ENCODE measurements around the gene RIOK2. TPM values are rescaled to one million over a fixed set of nuclear protein-coding genes. Genes with fewer than 3 reads are reported as not detected.

Gene RIOK2
- total and polyA plus RNA-seq, 10 of the 15 experiments (the other 5 are each of a cell fraction or from before 2014, with no cell fraction given) = 23.0 to 69.1 (median 33.3) TPM

DNA sequence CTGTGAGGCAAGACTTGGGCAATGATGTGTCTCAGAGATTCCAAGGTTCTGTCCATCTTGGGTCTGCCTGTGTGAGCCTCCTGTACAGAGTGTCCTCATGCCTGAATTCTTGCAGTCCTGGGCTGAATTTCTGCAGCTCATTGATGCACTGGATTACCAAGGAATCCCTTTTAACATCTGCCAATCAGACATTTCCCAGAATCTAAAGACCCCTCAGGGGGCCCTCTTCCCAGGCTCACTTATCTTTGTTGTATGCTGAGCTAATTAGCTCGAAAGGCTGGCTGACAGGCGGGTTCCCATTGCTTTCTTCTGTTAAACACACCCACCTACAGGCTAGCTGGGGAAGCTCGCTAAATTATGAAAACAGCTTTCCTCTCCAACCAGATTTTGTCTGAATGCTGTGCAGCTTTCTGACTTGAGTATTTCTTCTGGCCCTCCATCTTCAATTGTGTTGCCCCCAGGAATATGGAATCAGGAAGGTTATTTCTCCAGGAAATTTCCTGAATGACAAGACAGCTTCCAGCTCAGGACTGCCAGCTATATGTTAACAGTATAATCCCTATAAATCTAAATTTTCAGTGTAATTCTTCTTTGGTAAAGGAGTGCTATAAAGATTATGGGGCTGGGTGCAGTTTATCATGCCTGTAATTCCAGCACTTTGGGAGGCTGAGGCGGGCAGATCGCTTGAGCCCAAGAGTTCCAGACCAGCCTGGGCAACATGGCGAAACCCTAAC lies 40.4 kb downstream of the RIOK2 start, which contains the start of gene LIX1:
TSS of gene LIX1 (minus strand) at position 91 of the 734 bp plus-strand sequence. CDS start at position 56, 35 bp downstream.
- no peaks in the 10 kb centered on the region for H3K27me3 ChIP-seq (replicated peaks in 1 of 2; ENCODE audit: control insufficient read depth in 2 of 2, insufficient read depth in 2 of 2, low read length in 1 of 2)
- no peak within 1 kb of the TSS for H3K27ac ChIP-seq (ENCODE audit: control insufficient read depth, insufficient read depth)
- no peaks in the 10 kb centered on the region for H3K36me3 ChIP-seq (ENCODE audit: control insufficient read depth in 2 of 2, insufficient read depth in 2 of 2, low read length in 1 of 2)
- H2AFZ ChIP-seq (ENCODE audit: control insufficient read depth, low read depth, low read length) = no peak within 1 kb of the TSS; the same call in 1 of the 2 replicates
- no peak within 1 kb of the TSS for H3K4me3 ChIP-seq
- BruUV-seq (replicated peaks) = no TSS peak
- in situ Hi-C loops (cut with MboI) (loop anchor here (5.0 kb wide), 1 partner anchor 95 kb away; no protein-coding TSS in a partner anchor), intact Hi-C loops (cut with micrococcal nuclease; ENCODE audit: unreplicated experiment) (loop anchor here (1.0 to 5.0 kb wide), 3 partner anchors 100 to 270 kb away; no protein-coding TSS in a partner anchor)
- H3K9me3 ChIP-seq (replicated peaks; ENCODE audit: control insufficient read depth, insufficient read depth, low read length) = no peaks in the 10 kb centered on the region
- no peaks in the 10 kb centered on the region for H3K4me1 ChIP-seq (ENCODE audit: control insufficient read depth, insufficient read depth, low read length)
- peak; percentile 97 for ATAC-seq
- POLR2A ChIA-PET = interaction anchor here (0.8 to 1.6 kb wide), 2 partner anchors 15 to 145 kb away, joined by 3 read pairs; no protein-coding TSS in a partner anchor
- no peak for DNase-seq (ENCODE audit: low read depth, low spot score)
- 51% methylated on average over 6 of the region's 6 CpGs for WGBS (ENCODE audit: insufficient coverage, insufficient replicate concordance, low lambda C conversion rate, missing lambda C conversion rate)
- no peak within 1 kb of the TSS for H3K4me2 ChIP-seq (ENCODE audit: control insufficient read depth, insufficient read depth)
- CTCF ChIA-PET = interaction anchor here (0.6 to 8.0 kb wide), 65 partner anchors 9 to 541 kb away, joined by 3 to 165 read pairs (median 4); partner anchors contain the start of gene ERAP1
- H3K9ac ChIP-seq (ENCODE audit: control insufficient read depth, insufficient read depth, low read length) = no peak within 1 kb of the TSS
- RAD21 ChIA-PET (ENCODE audit: unreplicated experiment) = interaction anchor here (0.6 to 6.5 kb wide), 39 partner anchors 8 to 1299 kb away, joined by 3 to 86 read pairs (median 4); partner anchors contain the start of gene RIOK2
- no peaks in the 10 kb centered on the region for H3K79me2 ChIP-seq (ENCODE audit: control insufficient read depth, insufficient read depth, low read length)
- peak; percentile 84 for FAIRE-seq
- no peaks in the 10 kb centered on the region for H4K20me1 ChIP-seq (ENCODE audit: control insufficient read depth, insufficient read depth)
- TF ChIP-seq TCF12 (IDR thresholded peaks at IDR 0.05; ENCODE audit: low read depth, low read length) (no peak), YY1 (IDR thresholded peaks at IDR 0.05; ENCODE audit: low read depth, low read length) (peak; percentile 41; the same call in 1 of the 2 replicates), RAD21 (IDR thresholded peaks at IDR 0.05; ENCODE audit: insufficient read depth, low read depth, low read length) (peak; percentile 91), SMC3 (IDR thresholded peaks at IDR 0.05; ENCODE audit: borderline replicate concordance, low read length) (peak; percentile 78), SMAD5 (IDR thresholded peaks at IDR 0.05; ENCODE audit: low read depth) (no peak)
- TF ChIP-seq, protein P1, sequence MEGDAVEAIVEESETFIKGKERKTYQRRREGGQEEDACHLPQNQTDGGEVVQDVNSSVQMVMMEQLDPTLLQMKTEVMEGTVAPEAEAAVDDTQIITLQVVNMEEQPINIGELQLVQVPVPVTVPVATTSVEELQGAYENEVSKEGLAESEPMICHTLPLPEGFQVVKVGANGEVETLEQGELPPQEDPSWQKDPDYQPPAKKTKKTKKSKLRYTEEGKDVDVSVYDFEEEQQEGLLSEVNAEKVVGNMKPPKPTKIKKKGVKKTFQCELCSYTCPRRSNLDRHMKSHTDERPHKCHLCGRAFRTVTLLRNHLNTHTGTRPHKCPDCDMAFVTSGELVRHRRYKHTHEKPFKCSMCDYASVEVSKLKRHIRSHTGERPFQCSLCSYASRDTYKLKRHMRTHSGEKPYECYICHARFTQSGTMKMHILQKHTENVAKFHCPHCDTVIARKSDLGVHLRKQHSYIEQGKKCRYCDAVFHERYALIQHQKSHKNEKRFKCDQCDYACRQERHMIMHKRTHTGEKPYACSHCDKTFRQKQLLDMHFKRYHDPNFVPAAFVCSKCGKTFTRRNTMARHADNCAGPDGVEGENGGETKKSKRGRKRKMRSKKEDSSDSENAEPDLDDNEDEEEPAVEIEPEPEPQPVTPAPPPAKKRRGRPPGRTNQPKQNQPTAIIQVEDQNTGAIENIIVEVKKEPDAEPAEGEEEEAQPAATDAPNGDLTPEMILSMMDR (IDR thresholded peaks at IDR 0.05 in 2 of 3, conservative IDR thresholded peaks at IDR 0.05 in 1 of 3; ENCODE audit: control insufficient read depth in 2 of 3, extremely low read depth in 1 of 3, insufficient read depth in 1 of 3, low read depth in 3 of 3, low read length in 3 of 3) = peak; percentile 60 to 84 (median 70); a peak in 5 of 6 replicates
- TF ChIP-seq, protein P2, sequence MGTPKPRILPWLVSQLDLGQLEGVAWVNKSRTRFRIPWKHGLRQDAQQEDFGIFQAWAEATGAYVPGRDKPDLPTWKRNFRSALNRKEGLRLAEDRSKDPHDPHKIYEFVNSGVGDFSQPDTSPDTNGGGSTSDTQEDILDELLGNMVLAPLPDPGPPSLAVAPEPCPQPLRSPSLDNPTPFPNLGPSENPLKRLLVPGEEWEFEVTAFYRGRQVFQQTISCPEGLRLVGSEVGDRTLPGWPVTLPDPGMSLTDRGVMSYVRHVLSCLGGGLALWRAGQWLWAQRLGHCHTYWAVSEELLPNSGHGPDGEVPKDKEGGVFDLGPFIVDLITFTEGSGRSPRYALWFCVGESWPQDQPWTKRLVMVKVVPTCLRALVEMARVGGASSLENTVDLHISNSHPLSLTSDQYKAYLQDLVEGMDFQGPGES (IDR thresholded peaks at IDR 0.05) = no peak
- SMC1A ChIA-PET (ENCODE audit: uncharacterized antibody, unreplicated experiment) = interaction anchor here (0.7 to 4.5 kb wide), 41 partner anchors 9 to 1626 kb away, joined by 3 to 106 read pairs (median 4); no protein-coding TSS in a partner anchor

Measured in GM12878 (cell line).